Lower leg skin (tissue), 4 donors: ENCODE data around the gene PRSS36. TPM values are rescaled to one million over a fixed set of nuclear protein-coding genes. Genes with fewer than 3 reads are reported as not detected.
A peak's percentile ranks its signal among the peaks of the same experiment; 100 is the strongest.
"Not testable (repeated sequence)": the region's sequence is repeated elsewhere in the genome, so short reads cannot be mapped to it uniquely, and the experiment has no call there.

Experiments used
- DNase-seq, 2 donors: peaks; one replicate each; pipeline ENCODE4 v3.0.0-alpha.2; 2019; ENCODE audit warnings: low spot score in 2 of 2
- H3K4me3 ChIP-seq: fragments of 200-600 bp; sonication (generic); 2 replicates; pipeline ENCODE4 v1.5.1; 2017; ENCODE audit warnings: mild to moderate bottlenecking, low read depth; ENCODE audit not compliant: poor library complexity, severe bottlenecking
- POLR2A ChIP-seq, 2 donors: fragments of 450-650 bp; IDR thresholded peaks; one replicate each; pipeline ENCODE4 v1.6.1; 2016 to 2017; ENCODE audit warnings: antibody characterized with exemption in 2 of 2, mild to moderate bottlenecking in 1 of 2, moderate library complexity in 1 of 2
- WGBS, 2 donors: methylation state at CpG; one replicate each; pipeline ENCODE4 v1.1.5; 2018; 5-methylcytosine and 5-hydroxymethylcytosine counted together
- intact Hi-C: fragments of 100-400 bp; cut with DNase I; formaldehyde crosslinking; loops from one replicate; pipeline ENCODE4 v1.15.0; 2023; ENCODE audit warnings: low total_unique reads
- total RNA-seq, 4 donors: library from RNA; depleted of rRNA; stranded (reverse); fragments of >200 nt; gene quantifications; one replicate each; pipeline ENCODE4 v1.1.0, GENCODE V29; 2016
- TF ChIP-seq, protein P1 (sequence below), 3 donors: fragments of 450-650 bp; IDR thresholded peaks; one replicate each; pipeline ENCODE4 v1.5.1; 2016; ENCODE audit warnings: antibody characterized with exemption in 3 of 3, mild to moderate bottlenecking in 3 of 3, moderate library complexity in 2 of 3

Gene PRSS36
- total RNA-seq, 4 donors from 2014 or later = 2.3 to 10.5 (median 3.3) TPM

DNA sequence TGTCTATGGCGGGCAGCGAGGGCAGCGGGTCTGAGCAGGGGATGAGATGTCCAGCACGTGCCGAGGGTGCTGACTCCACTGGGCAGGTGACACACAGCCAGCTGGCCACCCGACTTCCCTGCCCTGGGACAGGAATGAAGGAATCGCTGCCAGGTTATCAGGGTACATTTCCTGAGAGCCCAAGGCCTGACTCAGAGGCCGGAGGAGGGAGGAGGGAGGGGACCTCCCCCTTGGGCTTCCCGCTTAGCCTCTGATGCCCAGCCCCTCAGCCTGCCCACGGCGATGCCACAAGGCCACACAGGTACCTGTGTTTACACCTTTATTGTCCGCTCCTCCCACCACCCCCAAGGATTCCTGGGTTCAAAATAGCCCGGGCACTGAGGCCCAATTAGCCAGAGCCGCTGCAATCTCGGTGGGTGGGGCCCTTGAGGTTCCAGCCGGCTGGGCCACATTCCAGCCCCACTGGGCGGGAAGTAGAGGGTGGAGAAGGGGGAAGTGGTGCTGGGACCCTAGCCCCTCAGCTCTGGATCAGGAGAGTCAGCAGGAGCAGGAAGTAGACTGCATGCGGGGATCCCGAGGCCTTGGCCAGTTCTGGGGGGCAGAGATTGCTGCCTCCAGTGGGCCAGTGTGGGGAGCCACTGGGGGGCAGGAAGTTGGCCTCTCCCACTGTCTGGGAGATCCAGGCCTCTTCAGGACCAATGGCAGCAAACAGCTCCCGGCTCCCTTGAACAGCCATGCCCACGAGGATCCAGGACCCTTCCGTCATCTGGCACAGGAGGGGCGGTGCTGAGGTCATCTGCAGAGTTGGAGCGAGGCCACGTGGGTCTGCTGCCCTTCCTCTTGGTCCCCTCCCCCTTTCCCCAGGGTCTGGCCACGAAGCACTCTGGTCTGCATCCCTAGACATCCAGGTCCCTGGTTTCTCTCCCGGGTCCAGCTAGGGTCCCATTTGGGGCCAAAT lies 11.0 kb downstream of the PRSS36 start:
- no peak for DNase-seq
- no peak overlapping the region for H3K4me3 ChIP-seq
- intact Hi-C loops = no loop called here
- TF ChIP-seq, protein P1, sequence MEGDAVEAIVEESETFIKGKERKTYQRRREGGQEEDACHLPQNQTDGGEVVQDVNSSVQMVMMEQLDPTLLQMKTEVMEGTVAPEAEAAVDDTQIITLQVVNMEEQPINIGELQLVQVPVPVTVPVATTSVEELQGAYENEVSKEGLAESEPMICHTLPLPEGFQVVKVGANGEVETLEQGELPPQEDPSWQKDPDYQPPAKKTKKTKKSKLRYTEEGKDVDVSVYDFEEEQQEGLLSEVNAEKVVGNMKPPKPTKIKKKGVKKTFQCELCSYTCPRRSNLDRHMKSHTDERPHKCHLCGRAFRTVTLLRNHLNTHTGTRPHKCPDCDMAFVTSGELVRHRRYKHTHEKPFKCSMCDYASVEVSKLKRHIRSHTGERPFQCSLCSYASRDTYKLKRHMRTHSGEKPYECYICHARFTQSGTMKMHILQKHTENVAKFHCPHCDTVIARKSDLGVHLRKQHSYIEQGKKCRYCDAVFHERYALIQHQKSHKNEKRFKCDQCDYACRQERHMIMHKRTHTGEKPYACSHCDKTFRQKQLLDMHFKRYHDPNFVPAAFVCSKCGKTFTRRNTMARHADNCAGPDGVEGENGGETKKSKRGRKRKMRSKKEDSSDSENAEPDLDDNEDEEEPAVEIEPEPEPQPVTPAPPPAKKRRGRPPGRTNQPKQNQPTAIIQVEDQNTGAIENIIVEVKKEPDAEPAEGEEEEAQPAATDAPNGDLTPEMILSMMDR (IDR thresholded peaks at IDR 0.05) = no peak
- TF ChIP-seq POLR2A (IDR thresholded peaks at IDR 0.05) = no peak
- 35 to 43% methylated on average over 27 of the region's 27 CpGs for WGBS, 2 donors

DNA sequence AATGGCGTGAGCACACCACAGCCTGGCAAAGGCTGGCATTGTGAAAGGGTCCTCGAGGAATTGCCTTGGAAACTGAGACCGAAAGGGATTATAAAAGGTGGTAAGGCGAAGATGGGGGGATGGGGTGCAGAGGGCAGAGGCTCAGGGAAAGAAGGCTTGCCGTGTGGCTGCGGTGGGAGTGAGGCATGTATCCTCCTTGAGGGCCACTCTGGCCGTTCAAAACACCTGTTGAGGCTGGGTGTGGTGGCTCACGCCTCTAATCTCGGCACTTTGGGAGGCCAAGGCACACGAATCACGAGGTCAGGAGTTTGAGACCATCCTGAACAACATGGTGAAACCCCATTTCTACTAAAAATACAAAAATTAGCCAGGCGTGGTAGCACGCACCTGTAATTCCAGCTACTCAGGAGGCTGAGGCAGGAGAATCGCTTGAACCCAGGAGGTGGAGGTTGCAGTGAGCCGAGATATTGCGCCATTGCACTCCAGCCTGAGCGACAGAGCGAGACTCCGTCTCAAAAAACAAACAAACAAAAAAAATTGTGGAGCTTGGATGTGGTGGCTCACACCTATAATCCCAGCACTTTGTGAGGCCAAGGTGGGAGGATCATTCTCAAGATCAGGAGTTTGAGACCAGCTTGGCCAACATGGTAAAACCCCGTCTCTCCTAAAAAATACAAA lies 12.9 kb downstream of the PRSS36 start:
- DNase-seq, intact Hi-C loops, H3K4me3 ChIP-seq: not testable (repeated sequence)
- WGBS, 2 donors = 92 to 93% methylated on average over 20 of the region's 20 CpGs

DNA sequence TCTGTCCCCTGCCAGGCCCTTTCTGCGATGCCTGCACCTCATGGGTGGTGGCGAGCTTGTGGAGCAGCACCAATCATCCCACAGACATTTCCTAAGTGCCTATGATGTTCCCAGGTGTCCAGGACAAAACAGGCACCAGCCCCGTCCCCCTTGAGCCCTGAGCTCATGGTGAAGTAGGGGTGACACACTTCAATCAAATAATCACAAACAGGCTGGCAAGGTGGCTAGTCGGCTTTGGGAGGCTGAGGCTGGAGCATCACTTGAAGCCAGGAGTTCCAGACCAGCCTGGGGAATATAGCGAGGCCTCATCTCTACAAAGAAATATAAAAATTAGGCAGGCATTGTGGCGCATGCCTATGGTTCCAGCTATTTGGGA lies 13.6 kb downstream of the PRSS36 start:
- DNase-seq = no peak
- H3K4me3 ChIP-seq = no peak overlapping the region
- intact Hi-C loops = no loop called here
- WGBS, 2 donors = 72 to 80% methylated on average over 6 of the region's 6 CpGs
- TF ChIP-seq POLR2A (IDR thresholded peaks at IDR 0.05) = no peak
- TF ChIP-seq, protein P1 (IDR thresholded peaks at IDR 0.05) = no peak

DNA sequence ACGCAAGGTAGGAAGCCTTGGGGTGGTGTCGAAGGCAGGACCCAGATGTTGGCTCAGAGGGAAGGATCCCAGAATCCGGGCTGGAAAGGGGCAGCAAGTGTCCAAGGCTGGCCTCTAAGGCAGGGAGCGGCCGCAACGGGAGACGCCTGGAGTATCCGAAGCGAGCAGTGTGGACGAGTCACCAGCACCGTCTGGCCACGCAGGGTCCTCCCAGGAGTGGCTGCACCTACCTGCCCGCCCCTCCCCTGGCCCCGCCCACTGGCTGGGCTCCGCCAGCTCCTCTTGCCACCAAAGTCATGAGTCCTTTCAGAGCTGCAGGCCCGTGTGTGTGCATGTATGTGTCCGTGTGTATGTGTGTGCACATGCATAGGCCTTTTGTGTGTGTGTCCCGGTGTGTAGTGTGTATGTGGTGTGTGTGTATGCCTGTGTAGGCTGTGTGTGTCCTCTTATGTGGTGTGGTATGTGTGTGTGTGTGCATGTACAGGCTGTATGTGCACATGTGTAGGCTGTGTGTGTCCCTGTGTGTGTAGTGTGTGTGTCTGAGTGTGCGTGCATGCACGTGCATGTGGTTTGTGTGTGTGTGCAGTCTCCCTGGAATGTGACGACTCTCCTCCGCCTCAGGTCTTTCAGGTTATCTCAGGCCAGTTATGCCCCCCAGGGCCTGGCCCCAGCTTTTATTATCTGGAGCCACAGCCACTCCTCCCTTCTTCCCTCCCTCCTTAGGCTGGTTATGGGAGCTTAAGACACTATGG lies 14.2 kb downstream of the PRSS36 start, which contains the start of gene PRSS8:
Gene PRSS8, minus strand, starts transcription at position 193 of the 752 bp plus-strand sequence. CDS start 229 bp downstream, outside the sequence.
- peak within 1 kb of the TSS; percentile 33 for H3K4me3 ChIP-seq
- 44 to 45% methylated on average over 11 to 21 of the region's 22 CpGs for WGBS, 2 donors
- peak; percentile 70 to 91 for DNase-seq
- intact Hi-C loops = no loop called here
- TF ChIP-seq, protein P1 (IDR thresholded peaks at IDR 0.05) = peak in 1 of 3 donors; percentile 18
- no peak for TF ChIP-seq POLR2A (IDR thresholded peaks at IDR 0.05)

DNA sequence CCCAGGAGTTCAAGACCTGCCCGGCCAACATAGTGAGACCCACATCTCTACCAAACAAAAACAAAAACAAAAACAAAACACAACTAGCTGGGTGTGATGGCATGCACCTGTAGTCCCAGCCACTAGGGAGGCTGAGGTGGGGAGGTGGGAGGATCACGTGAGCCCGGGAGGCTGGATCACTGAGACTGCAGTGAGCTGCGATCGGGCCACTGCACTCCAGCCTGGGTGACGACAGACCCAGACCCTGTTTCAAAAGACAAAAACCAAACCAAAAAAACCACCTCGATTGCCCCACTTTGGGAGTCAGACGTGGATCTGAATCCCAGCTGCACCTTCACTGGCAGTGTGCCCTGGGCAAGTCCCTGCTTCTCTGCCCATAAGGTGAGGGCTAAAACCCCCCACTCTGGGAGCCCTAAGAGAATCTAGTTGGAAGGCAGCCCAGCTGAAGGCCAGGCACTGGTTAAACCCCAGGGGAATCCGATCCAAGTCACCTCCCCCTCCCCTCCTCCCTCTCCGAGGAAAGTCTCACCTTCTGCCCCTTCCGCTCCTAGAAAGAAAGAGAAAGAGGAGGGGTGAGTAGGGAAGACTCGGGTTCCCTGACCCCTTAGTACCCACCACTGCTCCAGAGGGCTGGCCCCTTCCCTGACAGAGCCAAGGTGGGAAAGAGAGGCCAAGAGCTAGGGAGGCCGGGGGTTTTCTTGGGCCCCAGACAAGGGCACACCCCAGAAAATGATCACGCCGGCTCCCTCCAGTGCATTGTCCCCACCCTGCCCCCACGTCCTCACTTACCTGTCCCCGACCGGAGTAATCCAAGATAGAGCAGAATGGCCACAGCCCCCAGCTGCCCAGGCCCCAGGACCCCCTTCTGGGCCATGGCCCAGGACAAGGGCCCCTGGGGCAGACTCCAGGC lies 15.0 kb downstream of the PRSS36 start:
- peak overlapping the region; percentile 33 for H3K4me3 ChIP-seq
- whole genome bisulfite sequencing, 2 donors = 18 to 22% methylated on average over 18 of the region's 18 CpGs
- DNase-seq = peak in 1 of 2 donors; percentile 86
- intact Hi-C loops = no loop called here
- TF ChIP-seq POLR2A (IDR thresholded peaks at IDR 0.05) = no peak
- TF ChIP-seq, protein P1 (IDR thresholded peaks at IDR 0.05) = no peak
